ENCODE results near the gene CCDC88C.
"Not testable (repeated sequence)": the region's sequence is repeated elsewhere in the genome, so short reads cannot be mapped to it uniquely, and the experiment has no call there.

CCDC88C gene

GRCh38 chr14:91417120-91417982 is at the start of gene CCDC88C:
Gene CCDC88C (minus strand): TSS chr14:91417820. CDS start chr14:91417690, 130 bp downstream.
- peak; percentile 58 to 62 for DNase-seq (ENCODE audit: low read depth in 2 of 2)

- DNase-seq (ENCODE audit: low read depth in 2 of 2), result no peak
Observed at GRCh38 chr14:91466192-91466591, 48.6 kb upstream of the CCDC88C start.

GRCh38 chr14:91464615-91465205 is 47.1 kb upstream of the CCDC88C start:
- peak in 1 of 2 experiments; percentile 25 for DNase-seq (ENCODE audit: low read depth in 2 of 2)

GRCh38 chr14:91458612-91459011 is 41.0 kb upstream of the CCDC88C start:
- no peak for DNase-seq (ENCODE audit: low read depth in 2 of 2)

GRCh38 chr14:91456283-91456682 is 38.7 kb upstream of the CCDC88C start:
- DNase-seq (ENCODE audit: low read depth in 2 of 2), result no peak

- no peak for DNase-seq (ENCODE audit: low read depth in 2 of 2)
Observed at GRCh38 chr14:91454580-91454979, 37.0 kb upstream of the CCDC88C start.

GRCh38 chr14:91454155-91454554 is 36.5 kb upstream of the CCDC88C start:
- no peak for DNase-seq (ENCODE audit: low read depth in 2 of 2)

GRCh38 chr14:91453744-91454143 is 36.1 kb upstream of the CCDC88C start:
- DNase-seq (ENCODE audit: low read depth in 2 of 2), result no peak

GRCh38 chr14:91444335-91445020 is 26.9 kb upstream of the CCDC88C start:
- no peak for DNase-seq (ENCODE audit: low read depth in 2 of 2)

GRCh38 chr14:91439345-91439744 is 21.7 kb upstream of the CCDC88C start:
- no peak for DNase-seq (ENCODE audit: low read depth in 2 of 2)

- DNase-seq (ENCODE audit: low read depth in 2 of 2), result no peak
Observed at GRCh38 chr14:91438845-91439244, 21.2 kb upstream of the CCDC88C start.

- DNase-seq (ENCODE audit: low read depth in 2 of 2), result not testable (repeated sequence)
Observed at GRCh38 chr14:91436266-91436665, 18.6 kb upstream of the CCDC88C start.

- no peak for DNase-seq (ENCODE audit: low read depth in 2 of 2)
Observed at GRCh38 chr14:91429385-91429784, 11.8 kb upstream of the CCDC88C start.

GRCh38 chr14:91428931-91429330 is 11.3 kb upstream of the CCDC88C start:
- not testable (repeated sequence) for DNase-seq (ENCODE audit: low read depth in 2 of 2)

GRCh38 chr14:91425531-91425944 is 7.9 kb upstream of the CCDC88C start:
- not testable (repeated sequence) for DNase-seq (ENCODE audit: low read depth in 2 of 2)

GRCh38 chr14:91424813-91425530 is 7.4 kb upstream of the CCDC88C start:
- no peak for DNase-seq (ENCODE audit: low read depth in 2 of 2)

GRCh38 chr14:91420686-91421085 is 3.1 kb upstream of the CCDC88C start:
- DNase-seq (ENCODE audit: low read depth in 2 of 2), result no peak

- DNase-seq (ENCODE audit: low read depth in 2 of 2), result no peak
Observed at GRCh38 chr14:91419451-91419850, 1.8 kb upstream of the CCDC88C start.

- DNase-seq (ENCODE audit: low read depth in 2 of 2), result no peak
Observed at GRCh38 chr14:91419044-91419397, 1.4 kb upstream of the CCDC88C start.

GRCh38 chr14:91418387-91419043 is 895 bp upstream of the CCDC88C start:
- peak; percentile 68 to 83 for DNase-seq (ENCODE audit: low read depth in 2 of 2)

- peak in 1 of 2 experiments; percentile 39 for DNase-seq (ENCODE audit: low read depth in 2 of 2)
Observed at GRCh38 chr14:91417983-91418386, 365 bp upstream of the CCDC88C start.
